Measurements from ENCODE around the gene PPP2R3B. TPM values are rescaled to one million over a fixed set of nuclear protein-coding genes. Genes with fewer than 3 reads are reported as not detected.

The PPP2R3B gene
- total and polyA plus RNA-seq, 2 of the 13 experiments (the other 11 are each of a cell fraction or from before 2014, with no cell fraction given) = 17.0 to 21.4 TPM

DNA sequence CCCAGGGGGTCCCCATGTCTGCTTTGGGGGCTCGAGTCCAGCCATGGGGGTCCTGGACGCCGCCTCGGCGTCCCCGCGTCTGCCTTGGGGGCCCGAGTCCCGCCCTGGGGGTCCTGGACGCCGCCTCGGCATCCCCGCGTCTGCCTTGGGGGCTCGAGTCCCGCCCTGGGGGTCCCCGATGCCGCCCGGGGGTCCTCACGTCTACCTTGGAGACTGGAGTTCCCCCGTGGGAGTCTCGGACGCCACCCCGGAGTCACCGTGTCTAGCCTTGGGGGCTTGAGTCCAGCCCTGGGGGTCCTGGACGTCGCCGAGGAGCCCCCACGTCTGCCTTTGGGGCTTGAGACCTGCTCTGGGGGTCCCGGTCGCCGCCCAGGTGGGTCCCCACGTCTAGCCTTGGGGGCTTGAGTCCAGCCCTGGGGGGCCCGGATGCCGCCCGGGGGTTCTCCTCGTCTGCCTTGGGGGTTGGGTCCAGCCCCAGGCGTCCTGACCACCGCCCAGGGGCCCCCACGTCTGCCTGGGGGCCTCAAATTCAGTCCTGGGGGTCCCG lies 67.1 kb downstream of the PPP2R3B start (continued):
- TF ChIP-seq ZNF577 (CRISPR knock-in tag; IDR thresholded peaks at IDR 0.05; ENCODE audit: borderline replicate concordance, low read depth) (no peak), ZNF34 (CRISPR knock-in tag; IDR thresholded peaks at IDR 0.05; ENCODE audit: borderline replicate concordance) (no peak), NFIB (CRISPR knock-in tag; IDR thresholded peaks at IDR 0.05; ENCODE audit: borderline replicate concordance) (no peak), CBX2 (IDR thresholded peaks at IDR 0.05; ENCODE audit: low read depth, low read length) (no peak), CBX2 (CRISPR knock-in tag; IDR thresholded peaks at IDR 0.05; ENCODE audit: low read depth) (no peak), TCF12 (IDR thresholded peaks at IDR 0.05) (no peak), TCF12 (CRISPR knock-in tag; IDR thresholded peaks at IDR 0.05) (no peak), ZNF720 (CRISPR knock-in tag; IDR thresholded peaks at IDR 0.05) (no peak), HNRNPK (IDR thresholded peaks at IDR 0.05; ENCODE audit: low read depth, low read length, poor library complexity, severe bottlenecking) (no peak), ATM (IDR thresholded peaks at IDR 0.05; ENCODE audit: borderline replicate concordance) (no peak), ZNF124 (CRISPR knock-in tag; IDR thresholded peaks at IDR 0.05) (no peak), XBP1 (CRISPR knock-in tag; IDR thresholded peaks at IDR 0.05) (no peak)
- TF ChIP-seq, protein P1, sequence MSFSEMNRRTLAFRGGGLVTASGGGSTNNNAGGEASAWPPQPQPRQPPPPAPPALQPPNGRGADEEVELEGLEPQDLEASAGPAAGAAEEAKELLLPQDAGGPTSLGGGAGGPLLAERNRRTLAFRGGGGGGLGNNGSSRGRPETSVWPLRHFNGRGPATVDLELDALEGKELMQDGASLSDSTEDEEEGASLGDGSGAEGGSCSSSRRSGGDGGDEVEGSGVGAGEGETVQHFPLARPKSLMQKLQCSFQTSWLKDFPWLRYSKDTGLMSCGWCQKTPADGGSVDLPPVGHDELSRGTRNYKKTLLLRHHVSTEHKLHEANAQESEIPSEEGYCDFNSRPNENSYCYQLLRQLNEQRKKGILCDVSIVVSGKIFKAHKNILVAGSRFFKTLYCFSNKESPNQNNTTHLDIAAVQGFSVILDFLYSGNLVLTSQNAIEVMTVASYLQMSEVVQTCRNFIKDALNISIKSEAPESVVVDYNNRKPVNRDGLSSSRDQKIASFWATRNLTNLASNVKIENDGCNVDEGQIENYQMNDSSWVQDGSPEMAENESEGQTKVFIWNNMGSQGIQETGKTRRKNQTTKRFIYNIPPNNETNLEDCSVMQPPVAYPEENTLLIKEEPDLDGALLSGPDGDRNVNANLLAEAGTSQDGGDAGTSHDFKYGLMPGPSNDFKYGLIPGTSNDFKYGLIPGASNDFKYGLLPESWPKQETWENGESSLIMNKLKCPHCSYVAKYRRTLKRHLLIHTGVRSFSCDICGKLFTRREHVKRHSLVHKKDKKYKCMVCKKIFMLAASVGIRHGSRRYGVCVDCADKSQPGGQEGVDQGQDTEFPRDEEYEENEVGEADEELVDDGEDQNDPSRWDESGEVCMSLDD (CRISPR knock-in tag; IDR thresholded peaks at IDR 0.05; ENCODE audit: borderline replicate concordance) = 0 out of 2 replicates have a peak, but pooled peaks have one; percentile 13
- TF ChIP-seq, protein P2, sequence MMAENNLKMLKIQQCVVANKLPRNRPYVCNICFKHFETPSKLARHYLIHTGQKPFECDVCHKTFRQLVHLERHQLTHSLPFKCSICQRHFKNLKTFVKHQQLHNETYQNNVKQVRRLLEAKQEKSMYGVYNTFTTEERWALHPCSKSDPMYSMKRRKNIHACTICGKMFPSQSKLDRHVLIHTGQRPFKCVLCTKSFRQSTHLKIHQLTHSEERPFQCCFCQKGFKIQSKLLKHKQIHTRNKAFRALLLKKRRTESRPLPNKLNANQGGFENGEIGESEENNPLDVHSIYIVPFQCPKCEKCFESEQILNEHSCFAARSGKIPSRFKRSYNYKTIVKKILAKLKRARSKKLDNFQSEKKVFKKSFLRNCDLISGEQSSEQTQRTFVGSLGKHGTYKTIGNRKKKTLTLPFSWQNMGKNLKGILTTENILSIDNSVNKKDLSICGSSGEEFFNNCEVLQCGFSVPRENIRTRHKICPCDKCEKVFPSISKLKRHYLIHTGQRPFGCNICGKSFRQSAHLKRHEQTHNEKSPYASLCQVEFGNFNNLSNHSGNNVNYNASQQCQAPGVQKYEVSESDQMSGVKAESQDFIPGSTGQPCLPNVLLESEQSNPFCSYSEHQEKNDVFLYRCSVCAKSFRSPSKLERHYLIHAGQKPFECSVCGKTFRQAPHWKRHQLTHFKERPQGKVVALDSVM (CRISPR knock-in tag; IDR thresholded peaks at IDR 0.05) = no peak
- TF ChIP-seq, protein P3, sequence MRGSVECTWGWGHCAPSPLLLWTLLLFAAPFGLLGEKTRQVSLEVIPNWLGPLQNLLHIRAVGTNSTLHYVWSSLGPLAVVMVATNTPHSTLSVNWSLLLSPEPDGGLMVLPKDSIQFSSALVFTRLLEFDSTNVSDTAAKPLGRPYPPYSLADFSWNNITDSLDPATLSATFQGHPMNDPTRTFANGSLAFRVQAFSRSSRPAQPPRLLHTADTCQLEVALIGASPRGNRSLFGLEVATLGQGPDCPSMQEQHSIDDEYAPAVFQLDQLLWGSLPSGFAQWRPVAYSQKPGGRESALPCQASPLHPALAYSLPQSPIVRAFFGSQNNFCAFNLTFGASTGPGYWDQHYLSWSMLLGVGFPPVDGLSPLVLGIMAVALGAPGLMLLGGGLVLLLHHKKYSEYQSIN (CRISPR knock-in tag; IDR thresholded peaks at IDR 0.05; ENCODE audit: borderline replicate concordance) = no peak
- TF ChIP-seq, protein P4, sequence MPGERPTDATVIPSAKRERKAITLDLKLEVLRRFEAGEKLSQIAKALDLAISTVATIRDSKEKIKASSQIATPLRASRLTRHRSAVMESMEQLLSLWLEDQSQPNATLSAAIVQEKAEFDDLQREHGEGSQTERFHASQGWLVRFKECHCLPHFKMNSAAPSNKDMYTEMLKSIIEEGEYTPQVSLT (CRISPR knock-in tag; IDR thresholded peaks at IDR 0.05; ENCODE audit: borderline replicate concordance, low read depth) = no peak
- TF ChIP-seq, protein P5, sequence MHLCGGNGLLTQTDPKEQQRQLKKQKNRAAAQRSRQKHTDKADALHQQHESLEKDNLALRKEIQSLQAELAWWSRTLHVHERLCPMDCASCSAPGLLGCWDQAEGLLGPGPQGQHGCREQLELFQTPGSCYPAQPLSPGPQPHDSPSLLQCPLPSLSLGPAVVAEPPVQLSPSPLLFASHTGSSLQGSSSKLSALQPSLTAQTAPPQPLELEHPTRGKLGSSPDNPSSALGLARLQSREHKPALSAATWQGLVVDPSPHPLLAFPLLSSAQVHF (CRISPR knock-in tag; IDR thresholded peaks at IDR 0.05) = no peak
- TF ChIP-seq, protein P6, sequence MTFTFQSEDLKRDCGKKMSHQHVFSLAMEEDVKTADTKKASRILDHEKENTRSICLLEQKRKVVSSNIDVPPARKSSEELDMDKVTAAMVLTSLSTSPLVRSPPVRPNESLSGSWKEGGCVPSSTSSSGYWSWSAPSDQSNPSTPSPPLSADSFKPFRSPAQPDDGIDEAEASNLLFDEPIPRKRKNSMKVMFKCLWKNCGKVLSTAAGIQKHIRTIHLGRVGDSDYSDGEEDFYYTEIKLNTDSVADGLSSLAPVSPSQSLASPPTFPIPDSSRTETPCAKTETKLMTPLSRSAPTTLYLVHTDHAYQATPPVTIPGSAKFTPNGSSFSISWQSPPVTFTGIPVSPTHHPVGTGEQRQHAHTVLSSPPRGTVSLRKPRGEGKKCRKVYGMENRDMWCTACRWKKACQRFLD (CRISPR knock-in tag; IDR thresholded peaks at IDR 0.05; ENCODE audit: borderline replicate concordance) = no peak

Measured in HepG2 (cell line).